ENCODE results near the gene PRCP. TPM values are rescaled to one million over a fixed set of nuclear protein-coding genes. Genes with fewer than 3 reads are reported as not detected.
A peak's percentile ranks its signal among the peaks of the same experiment; 100 is the strongest.
"Not testable (repeated sequence)": the region's sequence is repeated elsewhere in the genome, so short reads cannot be mapped to it uniquely, and the experiment has no call there.

Gene PRCP
- total and polyA plus RNA-seq, 11 donors: 21.2 to 99.4 (median 44.0) TPM

- Histone ChIP-seq H3K27me3 (no peaks in the 10 kb centered on the region), H3K36me3 (no peaks in the 10 kb centered on the region), H3K27ac (no peak overlapping the region), H3K4me3 (no peak overlapping the region), H3K4me1 (no peaks in the 10 kb centered on the region), H3K9me3 (no peaks in the 10 kb centered on the region)
- DNase-seq (no peak), ATAC-seq (no peak)
- TF ChIP-seq, protein P1, sequence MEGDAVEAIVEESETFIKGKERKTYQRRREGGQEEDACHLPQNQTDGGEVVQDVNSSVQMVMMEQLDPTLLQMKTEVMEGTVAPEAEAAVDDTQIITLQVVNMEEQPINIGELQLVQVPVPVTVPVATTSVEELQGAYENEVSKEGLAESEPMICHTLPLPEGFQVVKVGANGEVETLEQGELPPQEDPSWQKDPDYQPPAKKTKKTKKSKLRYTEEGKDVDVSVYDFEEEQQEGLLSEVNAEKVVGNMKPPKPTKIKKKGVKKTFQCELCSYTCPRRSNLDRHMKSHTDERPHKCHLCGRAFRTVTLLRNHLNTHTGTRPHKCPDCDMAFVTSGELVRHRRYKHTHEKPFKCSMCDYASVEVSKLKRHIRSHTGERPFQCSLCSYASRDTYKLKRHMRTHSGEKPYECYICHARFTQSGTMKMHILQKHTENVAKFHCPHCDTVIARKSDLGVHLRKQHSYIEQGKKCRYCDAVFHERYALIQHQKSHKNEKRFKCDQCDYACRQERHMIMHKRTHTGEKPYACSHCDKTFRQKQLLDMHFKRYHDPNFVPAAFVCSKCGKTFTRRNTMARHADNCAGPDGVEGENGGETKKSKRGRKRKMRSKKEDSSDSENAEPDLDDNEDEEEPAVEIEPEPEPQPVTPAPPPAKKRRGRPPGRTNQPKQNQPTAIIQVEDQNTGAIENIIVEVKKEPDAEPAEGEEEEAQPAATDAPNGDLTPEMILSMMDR (IDR thresholded peaks at IDR 0.05): no peak
- no peak for TF ChIP-seq POLR2A (IDR thresholded peaks at IDR 0.05)
- 96 to 97% (median 97%) methylated on average over 10 of the region's 10 CpGs for WGBS, 4 donors
- intact Hi-C loops (cut with DNase I): loop anchor here in 6 of 10 donors (5.0 to 10.0 kb wide), 5 partner anchors 62 to 228 kb away; partner anchors contain the start of genes RAB30 (in 3 of the 6) and PCF11 (in 1 of the 6)
These were observed 28.9 kb upstream of the PRCP start for GRCh38 chr11:82929121-82929520.

- H3K27me3 ChIP-seq: no peaks in the 10 kb centered on the region
- no peak overlapping the region for H3K4me3 ChIP-seq
- H3K27ac ChIP-seq: no peak overlapping the region
- no peak for DNase-seq
- TF ChIP-seq, protein P1 (IDR thresholded peaks at IDR 0.05): peak; percentile 69 to 90 (median 86)
- TF ChIP-seq POLR2A (IDR thresholded peaks at IDR 0.05): no peak
- H3K4me1 ChIP-seq: peaks cover 0 to 12% (median 0%) of the 10 kb centered on the region in 12 donors
- ATAC-seq: peak in 2 of 4 donors; percentile 41 to 64
- no peaks in the 10 kb centered on the region for H3K36me3 ChIP-seq
- intact Hi-C loops (cut with DNase I): loop anchor here in 6 of 10 donors (1.0 to 10.0 kb wide), 6 partner anchors 60 to 230 kb away; partner anchors contain the start of genes RAB30 (in 3 of the 6) and PCF11 (in 1 of the 6)
- H3K9me3 ChIP-seq: no peaks in the 10 kb centered on the region
These were observed 27.1 kb upstream of the PRCP start for GRCh38 chr11:82927264-82927880.

DNA sequence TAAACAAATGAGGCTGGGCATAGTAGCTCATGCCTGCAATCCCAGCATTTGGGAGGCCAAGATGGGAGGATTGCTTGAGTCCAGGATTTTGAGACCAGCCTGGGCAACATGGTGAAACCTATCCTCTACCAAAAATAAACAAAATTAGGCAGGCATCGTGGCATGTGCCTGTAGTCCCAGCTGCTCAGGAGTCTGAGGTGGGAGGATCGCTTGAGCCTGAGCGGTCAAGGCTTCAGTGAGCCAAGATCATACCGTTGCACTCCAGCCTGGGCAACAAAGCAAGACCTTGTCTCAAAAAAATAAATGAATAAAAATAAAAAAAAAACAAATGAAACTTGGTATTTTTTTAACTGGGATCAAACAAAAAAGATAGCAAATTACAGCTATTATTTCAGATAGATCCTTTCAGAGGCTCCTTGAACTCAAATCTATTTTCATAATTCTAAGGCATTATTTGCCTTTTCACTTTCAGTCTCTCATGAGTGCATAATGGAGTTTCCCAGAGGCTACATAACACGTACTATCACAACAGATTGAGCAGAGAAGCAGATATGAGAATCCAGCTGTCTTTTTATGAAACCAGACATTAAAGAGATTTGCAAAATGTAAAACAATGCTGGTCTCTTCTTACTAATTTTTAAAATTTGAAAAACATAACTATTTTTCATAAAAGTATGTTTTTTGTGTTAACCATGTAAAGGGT lies 24.4 kb upstream of the PRCP start:
- no peaks in the 10 kb centered on the region for H3K36me3 ChIP-seq
- 91 to 93% (median 92%) methylated on average over 5 of the region's 5 CpGs for WGBS, 4 donors
- no peaks in the 10 kb centered on the region for H3K27me3 ChIP-seq
- H3K4me3 ChIP-seq: no peak overlapping the region
- TF ChIP-seq POLR2A (IDR thresholded peaks at IDR 0.05): no peak
- TF ChIP-seq, protein P1 (IDR thresholded peaks at IDR 0.05): no peak
- peaks cover 0 to 23% (median 0%) of the 10 kb centered on the region in 12 donors for H3K4me1 ChIP-seq
- ATAC-seq (no peak), DNase-seq (no peak)
- intact Hi-C loops (cut with DNase I): loop anchor here in 6 of 10 donors (5.0 to 10.0 kb wide), 5 partner anchors 57 to 233 kb away; partner anchors contain the start of genes RAB30 (in 3 of the 6) and PCF11 (in 1 of the 6)
- H3K27ac ChIP-seq: no peak overlapping the region
- H3K9me3 ChIP-seq: no peaks in the 10 kb centered on the region

GRCh38 chr11:82922396-82923173 lies 22.4 kb upstream of the PRCP start:
- H3K27ac ChIP-seq: peak overlapping the region in 2 of 12 donors; percentile 5 to 56
- not testable (repeated sequence) for H3K9me3 ChIP-seq, H3K36me3 ChIP-seq, ATAC-seq, DNase-seq, H3K4me3 ChIP-seq, H3K27me3 ChIP-seq
- WGBS, 4 donors: 51 to 62% (median 56%) methylated on average over 7 to 8 of the region's 8 CpGs
- peaks cover 0 to 25% (median 0%) of the 10 kb centered on the region in 12 donors for H3K4me1 ChIP-seq
- intact Hi-C loops (cut with DNase I): loop anchor here in 2 of 10 donors (10.0 kb wide), 2 partner anchors 58 to 142 kb away; no protein-coding TSS in a partner anchor

- 75 to 82% (median 80%) methylated on average over 3 of the region's 3 CpGs for WGBS, 4 donors
- not testable (repeated sequence) for H3K27me3 ChIP-seq
- intact Hi-C loops (cut with DNase I): loop anchor here in 2 of 10 donors (10.0 kb wide), 2 partner anchors 55 to 145 kb away; no protein-coding TSS in a partner anchor
These were observed 20.0 kb upstream of the PRCP start for GRCh38 chr11:82920227-82920626.

DNA sequence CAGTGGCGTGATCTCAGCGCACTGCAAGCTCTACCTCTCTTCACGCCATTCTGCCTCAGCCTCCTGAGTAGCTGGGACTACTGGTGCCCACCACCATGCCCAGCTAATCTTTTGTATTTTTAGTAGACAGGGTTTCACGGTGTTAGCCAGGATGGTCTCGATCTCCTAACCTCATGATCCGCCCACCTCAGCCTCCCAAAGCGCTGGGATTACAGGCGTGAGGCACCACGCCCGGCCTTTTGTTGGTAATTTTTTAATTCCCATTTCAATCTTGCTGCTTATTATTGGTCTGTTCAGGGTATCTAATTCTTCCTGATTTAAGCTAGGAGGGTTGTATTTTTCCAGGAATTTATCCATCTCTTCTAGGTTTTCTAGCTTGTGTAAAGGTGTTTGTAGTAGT lies 19.6 kb upstream of the PRCP start:
- not testable (repeated sequence) for ATAC-seq, DNase-seq, H3K9me3 ChIP-seq, H3K27me3 ChIP-seq, H3K4me3 ChIP-seq, H3K36me3 ChIP-seq
- intact Hi-C loops (cut with DNase I): loop anchor here in 2 of 10 donors (10.0 kb wide), 2 partner anchors 55 to 145 kb away; no protein-coding TSS in a partner anchor
- peaks cover 0 to 25% (median 0%) of the 10 kb centered on the region in 12 donors for H3K4me1 ChIP-seq
- WGBS, 4 donors: 97 to 98% (median 97%) methylated on average over 10 of the region's 10 CpGs
- H3K27ac ChIP-seq: peak overlapping the region in 1 of 12 donors; percentile 83

More at GRCh38 chr11:82920227-82920626, 20.0 kb upstream of the PRCP start:
- ATAC-seq, H3K4me3 ChIP-seq, DNase-seq, H3K36me3 ChIP-seq, H3K9me3 ChIP-seq: not testable (repeated sequence)
- Histone ChIP-seq H3K4me1 (peaks cover 0 to 25% (median 0%) of the 10 kb centered on the region in 12 donors), H3K27ac (peak overlapping the region in 1 of 12 donors; percentile 83)
